Heart left ventricle (tissue), 16 donors: Measurements from ENCODE around the gene CYTIP. TPM values are rescaled to one million over a fixed set of nuclear protein-coding genes. Genes with fewer than 3 reads are reported as not detected.

Experiments
- ATAC-seq, 4 donors: fragments of 200-7000 bp; cut with Tn5 transposase; one replicate each; pipeline ENCODE4 v1.9.1; 2020 to 2022; ENCODE audit warnings: moderate library complexity in 4 of 4, mild to moderate bottlenecking in 3 of 4, moderate number of reproducible peaks in 1 of 4
- DNase-seq, 5 donors: peaks; one replicate each; pipeline ENCODE4 v3.0.0-alpha.2; 2020
- H3K27ac ChIP-seq, 12 donors: fragments of 200-600 bp; sonication (generic) in 4 of 12; one replicate each; pipeline versions ENCODE4 v1.5.0 to v1.8.0; 2016 to 2022; ENCODE audit warnings: mild to moderate bottlenecking in 2 of 12
- H3K27me3 ChIP-seq, 9 donors: fragments of 200-600 bp; sonication (generic) in 2 of 9; one replicate each; pipeline versions ENCODE4 v1.5.1 to v1.8.0; 2016 to 2022; ENCODE audit warnings: mild to moderate bottlenecking in 3 of 9
- H3K36me3 ChIP-seq, 9 donors: fragments of 200-600 bp; sonication (generic) in 2 of 9; one replicate each; pipeline versions ENCODE4 v1.5.0 to v1.8.0; 2018 to 2022; ENCODE audit warnings: mild to moderate bottlenecking in 2 of 9
- H3K4me1 ChIP-seq, 12 donors: fragments of 200-600 bp; sonication (generic) in 4 of 12; one replicate each; pipeline versions ENCODE4 v1.5.0 to v1.8.0; 2016 to 2022; ENCODE audit warnings: mild to moderate bottlenecking in 3 of 12
- H3K4me3 ChIP-seq, 12 donors: fragments of 200-600 bp; sonication (generic) in 4 of 12; one replicate each; pipeline versions ENCODE4 v1.5.0 to v1.8.0; 2017 to 2022; ENCODE audit warnings: mild to moderate bottlenecking in 9 of 12, moderate library complexity in 4 of 12
- H3K9me3 ChIP-seq, 12 donors: fragments of 200-600 bp; sonication (generic) in 4 of 12; one replicate each; pipeline versions ENCODE4 v1.5.0 to v1.8.0; 2016 to 2022; ENCODE audit warnings: mild to moderate bottlenecking in 1 of 12
- POLR2A ChIP-seq, 2 donors: fragments of 450-650 bp; IDR thresholded peaks; one replicate each; pipeline ENCODE4 v1.6.1; 2017; ENCODE audit warnings: antibody characterized with exemption in 2 of 2, mild to moderate bottlenecking in 2 of 2, moderate library complexity in 2 of 2
- WGBS, 4 donors: extraction: QIAGEN DNeasy Blood & Tissue Kit in 2 of 4; methylation state at CpG; one replicate each; pipeline versions ENCODE4 v1.1.5 to v1.1.7; 2013 to 2018; 5-methylcytosine and 5-hydroxymethylcytosine counted together
- intact Hi-C, 10 donors: fragments of 100-400 bp; cut with DNase I; formaldehyde crosslinking; loops; one replicate each; pipeline versions ENCODE4 v1.11.1 to v1.14.2; 2022
- polyA plus RNA-seq, 2 donors: library from polyadenylated mRNA; stranded (reverse); fragments of 200-250 nt; gene quantifications; one replicate each; pipeline ENCODE4 v1.2.3, GENCODE V29; 2013
- total RNA-seq, 9 donors: library from RNA; depleted of rRNA in 2 of 9; stranded (reverse); fragments of >200 nt in 2 of 9; fragmentation: NEBNext Ultra II Directional in 3 of 9; extraction: Animal tissue kit (Norgen Biotek cat#: 25700) in 3 of 9; gene quantifications; one replicate each; pipeline versions ENCODE4 v1.1.0 to v1.2.4, GENCODE V29; 2016 to 2023
- TF ChIP-seq, protein P1 (sequence below), 12 donors: fragments of 200-600 bp; sonication (generic) in 4 of 12; IDR thresholded peaks; one replicate each; pipeline versions ENCODE4 v1.5.0 to v1.8.0; 2018 to 2022; ENCODE audit warnings: antibody characterized with exemption in 12 of 12, mild to moderate bottlenecking in 5 of 12
- donor health status: ischemic (EF 13 %, LVEDD 7.1; RV severe dilation, severe dysfunction).
- donor health status: healthy with polysubstance abuse.
- donor health status: DM: no; HTN: yes; CAD: no.
- donor health status: DM: no; HTN: no; CAD: no.
- donor health status: ischemic (EF 25% LVEDD 6.9; RV normal size, moderate dysfunction).
- donor health status: ischemic (EF 25% LVEDD 5.7; RV mildly dilated, moderate dysfunction).
- donor health status: healthy.
- donor health status: DM: yes; HTN: yes; CAD: no.
- donor health status: ischemic (EF 35%, LVEDD 5.7; RV mildly dilated, moderate dysfunction).
- donor health status: nonischemic (EF 11% LVEDD 7.7; RV severe dilation, severe dysfunction).
- donor health status: DM: yes; HTN: yes; CAD: no.
- donor health status: PGD.
- donor health status: ischemic (EF 29% LVEDD 5.4; RV normal size, mild dysfunction).
- donor health status: nonischemic (EF 23%, LVEDD 6.1; RV moderate dilation, normal function).

Gene CYTIP
- total and polyA plus RNA-seq, 11 donors, result 0.38 to 12.0 (median 1.4) TPM

DNA sequence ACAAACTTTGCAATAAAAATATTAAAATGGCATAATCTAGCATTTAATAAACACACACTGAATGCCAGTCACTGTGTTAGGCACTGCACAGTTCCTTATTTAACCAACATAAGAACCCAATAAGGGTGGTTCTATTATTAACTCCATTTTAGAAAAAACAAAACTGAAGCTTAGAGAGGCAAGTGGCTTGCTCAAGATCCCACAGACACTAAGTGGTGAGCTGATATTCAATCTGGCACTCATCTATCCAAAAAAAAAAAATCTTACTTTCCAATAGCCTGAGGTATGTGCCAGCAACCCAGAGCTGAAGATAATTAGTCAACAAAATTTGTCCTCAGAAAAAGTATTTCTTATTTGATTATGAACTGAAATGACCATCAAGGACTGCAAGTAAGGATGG lies 799 bp downstream of the CYTIP start:
- H3K4me3 ChIP-seq, result peak overlapping the region in 9 of 12 donors; percentile 13 to 69 (median 22)
- H3K27ac ChIP-seq, result peak overlapping the region in 5 of 12 donors; percentile 28 to 92 (median 46)
- no peaks in the 10 kb centered on the region for H3K27me3 ChIP-seq
- peaks cover 0 to 52% (median 3%) of the 10 kb centered on the region in 12 donors for H3K4me1 ChIP-seq
- intact Hi-C loops, result no loop called here
- ATAC-seq, result no peak
- DNase-seq, result no peak
- H3K9me3 ChIP-seq, result no peaks in the 10 kb centered on the region
- TF ChIP-seq, protein P1, sequence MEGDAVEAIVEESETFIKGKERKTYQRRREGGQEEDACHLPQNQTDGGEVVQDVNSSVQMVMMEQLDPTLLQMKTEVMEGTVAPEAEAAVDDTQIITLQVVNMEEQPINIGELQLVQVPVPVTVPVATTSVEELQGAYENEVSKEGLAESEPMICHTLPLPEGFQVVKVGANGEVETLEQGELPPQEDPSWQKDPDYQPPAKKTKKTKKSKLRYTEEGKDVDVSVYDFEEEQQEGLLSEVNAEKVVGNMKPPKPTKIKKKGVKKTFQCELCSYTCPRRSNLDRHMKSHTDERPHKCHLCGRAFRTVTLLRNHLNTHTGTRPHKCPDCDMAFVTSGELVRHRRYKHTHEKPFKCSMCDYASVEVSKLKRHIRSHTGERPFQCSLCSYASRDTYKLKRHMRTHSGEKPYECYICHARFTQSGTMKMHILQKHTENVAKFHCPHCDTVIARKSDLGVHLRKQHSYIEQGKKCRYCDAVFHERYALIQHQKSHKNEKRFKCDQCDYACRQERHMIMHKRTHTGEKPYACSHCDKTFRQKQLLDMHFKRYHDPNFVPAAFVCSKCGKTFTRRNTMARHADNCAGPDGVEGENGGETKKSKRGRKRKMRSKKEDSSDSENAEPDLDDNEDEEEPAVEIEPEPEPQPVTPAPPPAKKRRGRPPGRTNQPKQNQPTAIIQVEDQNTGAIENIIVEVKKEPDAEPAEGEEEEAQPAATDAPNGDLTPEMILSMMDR (IDR thresholded peaks at IDR 0.05), result no peak
- TF ChIP-seq POLR2A (IDR thresholded peaks at IDR 0.05), result no peak
- no peaks in the 10 kb centered on the region for H3K36me3 ChIP-seq

DNA sequence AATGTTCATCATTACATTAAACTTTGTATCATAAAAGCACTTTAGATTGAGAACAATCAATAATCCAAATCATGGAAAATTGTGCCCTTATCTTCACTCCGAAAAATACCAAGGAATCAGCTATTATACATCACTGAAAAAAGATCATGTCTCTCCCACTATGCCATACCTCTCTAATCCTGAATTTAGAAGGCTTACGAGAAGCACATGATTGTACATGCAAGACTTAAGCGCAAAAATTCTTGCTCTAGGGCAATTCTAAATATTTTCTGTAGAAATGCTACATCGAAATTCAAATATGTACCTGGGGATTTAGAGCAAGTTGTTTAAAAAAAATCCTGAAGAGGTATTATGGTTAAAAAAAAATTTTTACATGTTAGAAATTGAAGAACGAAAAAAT lies 1.3 kb downstream of the CYTIP start:
- ATAC-seq (no peak), DNase-seq (no peak)
- Histone ChIP-seq H3K36me3 (no peaks in the 10 kb centered on the region), H3K4me3 (peak overlapping the region in 8 of 12 donors; percentile 8 to 69 (median 24)), H3K9me3 (no peaks in the 10 kb centered on the region), H3K27me3 (no peaks in the 10 kb centered on the region), H3K4me1 (peaks cover 0 to 52% (median 3%) of the 10 kb centered on the region in 12 donors), H3K27ac (peak overlapping the region in 3 of 12 donors; percentile 37 to 92 (median 51))
- intact Hi-C loops, result no loop called here
- WGBS, 4 donors, result 66 to 79% (median 70%) methylated on average over 5 of the region's 5 CpGs
- TF ChIP-seq, protein P1 (IDR thresholded peaks at IDR 0.05), result no peak
- no peak for TF ChIP-seq POLR2A (IDR thresholded peaks at IDR 0.05)

DNA sequence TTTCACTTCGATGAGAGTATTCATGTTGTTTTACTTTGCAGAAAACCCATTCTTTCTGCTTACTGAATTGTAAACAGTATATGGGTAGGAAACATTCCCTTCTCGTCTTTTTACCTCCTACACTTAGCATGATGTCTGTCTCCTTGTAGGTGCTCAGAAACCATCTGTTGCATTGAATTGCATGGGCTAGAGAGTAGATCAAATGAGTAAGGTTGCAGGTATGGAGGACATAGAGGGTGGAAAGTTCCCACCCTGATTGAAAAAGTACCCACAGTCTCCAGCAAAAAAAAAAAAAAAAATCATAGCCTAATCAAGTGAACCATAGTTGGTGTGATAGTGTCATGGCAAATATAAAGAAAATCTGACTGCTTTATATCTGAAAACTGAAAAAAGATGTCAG lies 1.7 kb downstream of the CYTIP start:
- Histone ChIP-seq H3K4me1 (peaks cover 0 to 52% (median 3%) of the 10 kb centered on the region in 12 donors), H3K27me3 (no peaks in the 10 kb centered on the region), H3K36me3 (no peaks in the 10 kb centered on the region), H3K4me3 (peak overlapping the region in 8 of 12 donors; percentile 5 to 69 (median 24)), H3K9me3 (no peaks in the 10 kb centered on the region), H3K27ac (peak overlapping the region in 7 of 12 donors; percentile 4 to 92 (median 37))
- DNase-seq (no peak), ATAC-seq (no peak)
- 68 to 77% (median 74%) methylated on average over 2 of the region's 2 CpGs for WGBS, 4 donors
- intact Hi-C loops, result no loop called here
- TF ChIP-seq, protein P1 (IDR thresholded peaks at IDR 0.05), result no peak
- TF ChIP-seq POLR2A (IDR thresholded peaks at IDR 0.05), result no peak

DNA sequence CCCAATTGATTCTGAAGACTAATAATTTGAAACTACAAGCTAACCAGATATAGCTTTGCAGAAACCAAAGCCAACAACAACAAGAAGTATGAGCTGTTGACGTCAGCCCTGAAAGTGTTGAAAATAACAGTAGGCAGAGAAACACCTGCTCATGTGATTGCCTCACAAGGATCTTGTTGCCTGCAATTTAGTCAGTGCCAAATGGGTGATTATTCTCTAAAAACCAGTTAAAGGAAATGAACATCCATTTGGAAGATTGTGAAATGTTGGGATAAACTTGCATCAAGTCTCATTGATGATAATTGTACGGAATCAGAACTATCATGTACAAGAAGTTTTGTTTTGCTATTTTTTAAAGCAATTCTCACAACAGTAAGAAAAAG lies 2.8 kb downstream of the CYTIP start:
- DNase-seq (peak in 3 of 5 donors; percentile 16 to 23 (median 19)), ATAC-seq (peak in 3 of 4 donors; percentile 67 to 73 (median 69))
- peaks cover 0 to 52% (median 3%) of the 10 kb centered on the region in 12 donors for H3K4me1 ChIP-seq
- H3K9me3 ChIP-seq, result no peaks in the 10 kb centered on the region
- no peaks in the 10 kb centered on the region for H3K36me3 ChIP-seq
- H3K4me3 ChIP-seq, result peak overlapping the region in 6 of 12 donors; percentile 22 to 69 (median 34)
- peak overlapping the region in 6 of 12 donors; percentile 10 to 92 (median 42) for H3K27ac ChIP-seq
- WGBS, 4 donors, result 41 to 56% (median 41%) methylated on average over 2 of the region's 2 CpGs
- no peak for TF ChIP-seq POLR2A (IDR thresholded peaks at IDR 0.05)
- TF ChIP-seq, protein P1 (IDR thresholded peaks at IDR 0.05), result no peak
- intact Hi-C loops, result no loop called here
- H3K27me3 ChIP-seq, result no peaks in the 10 kb centered on the region
